Dermis blood vessel endothelial cell (primary cell): ENCODE data around the gene ADAMTS20. TPM values are rescaled to one million over a fixed set of nuclear protein-coding genes. Genes with fewer than 3 reads are reported as not detected.
"Not testable (repeated sequence)": the region's sequence is repeated elsewhere in the genome, so short reads cannot be mapped to it uniquely, and the experiment has no call there.

Experiments used
- DNase-seq: peaks from one replicate; pipeline ENCODE4 v3.0.0; 2010
- total RNA-seq: library from RNA; depleted of rRNA; stranded (reverse); fragments of >200 nt; gene quantifications from 2 replicates; pipeline ENCODE4 v1.2.3, GENCODE V29; 2014

Gene ADAMTS20, protein sequence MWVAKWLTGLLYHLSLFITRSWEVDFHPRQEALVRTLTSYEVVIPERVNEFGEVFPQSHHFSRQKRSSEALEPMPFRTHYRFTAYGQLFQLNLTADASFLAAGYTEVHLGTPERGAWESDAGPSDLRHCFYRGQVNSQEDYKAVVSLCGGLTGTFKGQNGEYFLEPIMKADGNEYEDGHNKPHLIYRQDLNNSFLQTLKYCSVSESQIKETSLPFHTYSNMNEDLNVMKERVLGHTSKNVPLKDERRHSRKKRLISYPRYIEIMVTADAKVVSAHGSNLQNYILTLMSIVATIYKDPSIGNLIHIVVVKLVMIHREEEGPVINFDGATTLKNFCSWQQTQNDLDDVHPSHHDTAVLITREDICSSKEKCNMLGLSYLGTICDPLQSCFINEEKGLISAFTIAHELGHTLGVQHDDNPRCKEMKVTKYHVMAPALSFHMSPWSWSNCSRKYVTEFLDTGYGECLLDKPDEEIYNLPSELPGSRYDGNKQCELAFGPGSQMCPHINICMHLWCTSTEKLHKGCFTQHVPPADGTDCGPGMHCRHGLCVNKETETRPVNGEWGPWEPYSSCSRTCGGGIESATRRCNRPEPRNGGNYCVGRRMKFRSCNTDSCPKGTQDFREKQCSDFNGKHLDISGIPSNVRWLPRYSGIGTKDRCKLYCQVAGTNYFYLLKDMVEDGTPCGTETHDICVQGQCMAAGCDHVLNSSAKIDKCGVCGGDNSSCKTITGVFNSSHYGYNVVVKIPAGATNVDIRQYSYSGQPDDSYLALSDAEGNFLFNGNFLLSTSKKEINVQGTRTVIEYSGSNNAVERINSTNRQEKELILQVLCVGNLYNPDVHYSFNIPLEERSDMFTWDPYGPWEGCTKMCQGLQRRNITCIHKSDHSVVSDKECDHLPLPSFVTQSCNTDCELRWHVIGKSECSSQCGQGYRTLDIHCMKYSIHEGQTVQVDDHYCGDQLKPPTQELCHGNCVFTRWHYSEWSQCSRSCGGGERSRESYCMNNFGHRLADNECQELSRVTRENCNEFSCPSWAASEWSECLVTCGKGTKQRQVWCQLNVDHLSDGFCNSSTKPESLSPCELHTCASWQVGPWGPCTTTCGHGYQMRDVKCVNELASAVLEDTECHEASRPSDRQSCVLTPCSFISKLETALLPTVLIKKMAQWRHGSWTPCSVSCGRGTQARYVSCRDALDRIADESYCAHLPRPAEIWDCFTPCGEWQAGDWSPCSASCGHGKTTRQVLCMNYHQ (N-terminal part only)
- total RNA-seq, result not detected in 2 replicates

- DNase-seq, result no peak
Observed at GRCh38 chr12:43551971-43552559, at the start of gene ADAMTS20. Gene ADAMTS20, minus strand, starts transcription at chr12:43552203. Its CDS starts 282 bp downstream, at chr12:43551921.

DNA sequence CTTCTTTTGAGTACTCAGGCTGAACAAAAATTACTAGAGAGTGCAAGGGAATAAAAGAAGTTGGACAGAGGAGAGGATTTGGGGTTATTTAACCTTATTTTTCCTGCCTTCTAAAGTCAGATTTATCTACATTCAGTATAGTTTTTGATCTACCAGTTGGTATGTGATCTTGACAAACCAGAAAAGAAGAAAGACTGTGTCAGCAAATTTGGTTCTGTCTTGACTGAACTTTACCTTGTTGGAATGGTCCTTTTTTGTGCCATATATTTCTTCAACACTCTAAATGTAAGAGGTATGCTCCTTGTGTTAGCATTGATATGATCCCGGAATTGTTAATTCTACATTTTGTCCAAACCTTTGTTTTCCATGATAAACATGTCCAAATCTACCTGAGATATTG, 47.7 kb upstream of the ADAMTS20 start:
- no peak for DNase-seq

DNA sequence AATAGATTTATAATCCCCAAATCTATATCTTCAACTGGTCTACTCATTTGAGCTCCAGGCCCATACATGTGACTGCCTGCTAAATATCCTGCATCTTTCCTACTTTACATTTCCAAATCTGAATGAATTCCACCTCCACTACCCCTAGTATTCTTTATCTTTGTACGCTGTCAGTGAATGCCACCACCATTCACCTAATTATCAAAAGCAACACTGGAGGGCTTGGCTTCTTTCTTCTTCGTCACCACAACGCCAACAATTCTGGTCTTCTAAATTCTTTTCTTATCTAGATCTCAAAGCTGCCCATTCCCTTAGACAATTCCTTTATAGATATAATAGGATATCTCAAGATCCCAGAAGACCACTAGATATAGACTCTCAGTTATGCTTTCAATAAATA, 47.1 kb upstream of the ADAMTS20 start:
- DNase-seq, result no peak

- no peak for DNase-seq
Observed at GRCh38 chr12:43590307-43590706, 38.3 kb upstream of the ADAMTS20 start.

DNA sequence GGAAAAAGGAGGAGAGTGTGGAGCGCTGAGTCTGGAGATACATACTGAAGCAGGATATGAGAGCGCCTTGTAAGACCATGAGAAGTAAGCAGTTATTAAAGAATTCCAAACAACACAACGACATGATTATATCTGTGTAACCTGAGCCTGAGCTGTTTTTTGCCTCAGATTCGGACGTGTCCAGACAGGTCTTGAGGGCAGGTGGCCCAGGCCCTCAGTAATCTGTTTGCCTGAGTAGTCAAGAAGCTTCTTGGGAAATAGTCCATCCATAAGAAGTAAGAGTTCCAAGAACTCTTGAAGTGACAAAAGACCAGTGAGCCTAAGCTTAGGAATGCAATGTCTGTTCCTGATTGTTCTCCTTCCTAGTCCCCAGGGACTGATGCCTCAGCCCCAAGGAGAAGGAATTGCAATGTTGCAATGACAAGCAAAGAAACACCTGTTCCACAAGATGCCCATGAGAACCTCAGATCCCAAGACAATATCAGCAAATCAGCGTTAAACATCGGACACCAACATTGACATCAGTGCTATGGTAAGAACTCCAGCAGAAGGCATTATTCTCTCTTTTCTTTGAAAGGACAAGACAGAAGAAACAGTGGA, 34.7 kb upstream of the ADAMTS20 start:
- DNase-seq, result no peak

DNA sequence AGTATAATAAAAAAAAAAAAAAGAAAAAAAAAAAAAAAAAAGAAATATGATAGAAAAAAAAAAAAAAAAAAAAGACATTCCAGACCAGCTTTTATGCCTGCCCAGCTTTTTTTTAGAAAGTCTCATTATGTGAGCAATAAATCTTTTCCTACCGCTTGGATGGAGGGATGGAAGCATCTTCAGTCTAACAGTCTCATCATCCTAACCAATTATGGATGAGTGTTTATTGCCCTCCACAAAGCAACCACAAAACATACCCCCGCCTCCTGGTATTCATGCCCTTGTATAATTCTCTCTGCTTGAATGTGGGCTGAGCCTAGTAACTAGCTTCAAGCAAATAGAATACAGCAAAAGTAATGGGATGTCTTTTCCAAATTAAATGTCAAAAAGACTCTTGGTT, 33.7 kb upstream of the ADAMTS20 start:
- DNase-seq, result no peak

GRCh38 chr12:43580601-43581000, 28.6 kb upstream of the ADAMTS20 start:
- no peak for DNase-seq

DNA sequence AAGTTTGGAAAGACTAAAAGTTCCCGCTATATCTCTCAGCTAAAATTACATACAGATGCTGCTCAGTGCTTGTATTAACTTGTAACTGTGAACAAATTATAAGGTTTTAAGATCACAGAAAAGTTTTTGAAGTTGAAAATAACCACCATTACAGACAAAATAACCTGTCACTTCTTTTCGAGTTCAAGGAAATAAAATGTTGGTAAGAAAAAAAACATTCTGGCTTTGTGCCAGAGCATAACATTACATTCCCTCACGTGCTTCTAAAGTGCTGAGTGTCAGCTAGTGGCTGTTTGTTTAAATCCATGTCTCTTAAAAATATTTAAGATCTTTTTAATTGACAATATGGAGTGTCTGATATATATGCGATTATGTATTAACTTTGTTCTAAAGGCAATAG, 27.2 kb upstream of the ADAMTS20 start:
- DNase-seq, result peak; percentile 2

DNA sequence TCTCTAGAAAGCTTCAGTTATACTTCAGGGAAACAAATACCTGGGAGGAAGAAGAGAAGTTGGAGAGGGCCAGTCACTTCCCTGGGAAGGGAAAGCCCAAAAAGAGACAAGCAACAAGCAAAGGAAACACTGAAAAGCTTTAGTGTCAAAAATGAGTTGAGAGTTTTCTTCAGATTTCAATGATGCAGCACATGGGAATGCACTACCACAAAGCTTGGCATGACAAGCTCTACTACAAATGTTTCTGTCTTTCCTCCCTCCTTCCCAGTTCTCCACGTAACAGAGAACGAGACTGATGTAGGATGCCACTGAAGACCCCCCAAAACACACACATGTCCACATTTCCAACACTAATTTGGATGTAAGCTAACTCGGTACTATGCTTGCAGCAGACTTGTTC, 26.8 kb upstream of the ADAMTS20 start:
- no peak for DNase-seq

- DNase-seq, result no peak
Observed at GRCh38 chr12:43577381-43577780, 25.4 kb upstream of the ADAMTS20 start.

DNA sequence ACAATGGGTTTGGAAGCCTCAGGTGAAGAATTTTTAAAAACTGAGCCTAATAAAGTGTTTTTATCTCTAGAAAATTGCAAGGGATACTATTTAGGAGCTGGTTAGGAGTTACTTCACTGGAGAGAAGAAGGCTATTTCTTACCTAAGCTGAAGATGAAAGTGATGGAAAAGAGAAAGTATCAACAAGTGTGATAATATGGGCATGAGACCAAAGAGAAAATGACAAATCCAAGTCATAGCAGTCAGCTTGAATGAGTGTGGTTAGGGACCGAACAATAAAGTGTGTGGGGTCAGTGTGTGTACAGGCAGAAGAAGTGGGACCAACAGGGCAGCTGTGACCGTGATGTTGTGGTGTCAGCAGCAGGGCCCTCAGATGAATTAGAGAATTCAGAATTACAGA, 24.2 kb upstream of the ADAMTS20 start:
- no peak for DNase-seq

- DNase-seq, result no peak
Observed at GRCh38 chr12:43571885-43572284, 19.9 kb upstream of the ADAMTS20 start.

GRCh38 chr12:43556057-43556456, 4.1 kb upstream of the ADAMTS20 start:
- DNase-seq, result no peak

- DNase-seq, result no peak
Observed at GRCh38 chr12:43551279-43551970, 578 bp downstream of the ADAMTS20 start.

DNA sequence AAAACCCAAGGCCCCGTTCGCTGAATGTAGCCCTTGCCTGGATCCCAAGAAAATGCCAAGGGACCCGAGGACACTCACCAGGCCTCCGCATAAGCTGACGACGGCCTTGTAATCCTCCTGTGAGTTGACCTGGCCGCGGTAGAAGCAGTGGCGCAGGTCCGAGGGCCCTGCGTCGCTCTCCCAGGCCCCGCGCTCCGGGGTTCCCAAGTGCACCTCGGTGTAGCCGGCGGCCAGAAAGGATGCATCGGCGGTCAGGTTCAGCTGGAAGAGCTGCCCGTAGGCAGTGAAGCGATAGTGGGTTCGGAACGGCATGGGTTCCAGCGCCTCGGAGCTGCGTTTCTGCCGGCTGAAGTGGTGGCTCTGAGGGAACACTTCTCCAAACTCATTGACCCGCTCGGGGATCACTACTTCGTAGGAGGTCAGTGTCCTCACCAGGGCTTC, 1.2 kb downstream of the ADAMTS20 start:
- no peak for DNase-seq

DNA sequence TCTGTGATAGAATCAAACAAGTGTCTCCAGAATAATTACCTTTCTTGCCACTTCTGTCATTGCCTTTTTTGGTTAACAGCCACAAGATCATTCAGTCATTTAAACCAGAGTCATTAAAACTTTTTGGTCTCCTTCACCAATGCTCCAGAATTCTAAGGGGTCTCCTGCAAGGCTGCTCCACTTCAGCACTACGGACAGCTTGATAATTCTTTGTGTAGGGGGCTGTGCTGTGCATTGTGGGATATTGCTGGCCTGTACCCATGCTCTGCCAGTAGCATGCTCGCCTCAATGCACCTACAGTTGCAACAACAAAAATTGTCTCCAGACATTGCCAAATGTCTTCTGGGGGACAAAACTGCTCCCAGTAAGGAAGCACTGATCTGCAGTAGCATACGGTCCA, 7.3 kb downstream of the ADAMTS20 start:
- DNase-seq, result no peak

DNA sequence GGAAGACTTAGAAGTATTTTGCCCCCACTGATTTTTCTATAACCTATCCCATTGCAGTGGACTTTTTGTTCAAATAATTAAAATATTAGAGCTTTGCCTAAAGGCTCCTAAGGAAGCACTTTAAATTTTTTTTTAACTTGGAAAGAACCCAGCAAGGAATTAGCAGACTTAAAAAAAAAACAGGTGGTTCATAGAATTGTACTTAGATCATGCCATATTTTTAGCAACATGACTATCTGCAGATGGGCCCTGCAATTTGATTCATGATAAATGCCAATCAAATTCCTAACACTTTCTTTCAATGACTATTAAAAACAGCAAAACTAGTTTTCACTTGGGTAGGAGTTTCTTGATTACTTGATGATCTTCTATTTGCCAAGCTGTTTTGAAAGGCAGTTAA, 11.5 kb downstream of the ADAMTS20 start:
- no peak for DNase-seq

- not testable (repeated sequence) for DNase-seq
Observed at GRCh38 chr12:43537675-43538074, 14.3 kb downstream of the ADAMTS20 start.

- DNase-seq, result no peak
Observed at GRCh38 chr12:43516045-43516444, 36.0 kb downstream of the ADAMTS20 start.

- peak; percentile 18 for DNase-seq
Observed at GRCh38 chr12:43501703-43502102, 50.3 kb downstream of the ADAMTS20 start.

DNA sequence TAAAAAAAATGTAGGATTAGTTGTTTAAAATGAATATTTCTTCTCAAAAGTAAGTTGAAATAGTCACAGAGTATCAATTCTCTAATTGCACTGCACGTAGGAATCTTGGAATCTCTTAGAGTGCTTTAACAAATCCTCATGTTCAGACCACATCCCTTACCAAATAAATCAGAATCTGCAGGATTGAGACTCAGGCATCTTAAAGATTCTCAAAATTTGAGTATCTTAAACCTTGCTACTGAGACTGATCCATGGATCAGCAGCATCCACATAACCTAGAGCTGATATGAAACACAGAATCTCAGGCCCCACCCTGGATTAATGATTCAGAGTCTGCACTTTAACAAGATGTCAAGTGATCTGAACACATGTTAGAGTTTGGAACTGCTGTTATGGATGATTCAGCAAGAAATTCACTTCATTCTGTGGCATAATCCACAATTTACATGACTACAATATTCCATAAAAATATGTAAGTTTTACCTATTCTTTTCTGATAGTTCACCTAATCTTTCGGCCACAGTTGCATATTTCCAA, 58.7 kb downstream of the ADAMTS20 start:
- DNase-seq, result no peak
